Uterus (tissue), 2 donors: ENCODE measurements around the gene NCOR1.

Experiments
- CTCF ChIP-seq, 4 experiments: fragments of 200-600 bp in 2 of 4; fragments of 450-650 bp in 2 of 4; sonication (generic) in 2 of 4; IDR thresholded peaks; one replicate each; pipeline ENCODE4 v1.5.1; 2016 to 2019; ENCODE audit warnings: antibody characterized with exemption in 4 of 4, mild to moderate bottlenecking in 2 of 4, moderate library complexity in 1 of 4
- POLR2A ChIP-seq, 2 donors: fragments of 450-650 bp; IDR thresholded peaks; one replicate each; pipeline ENCODE4 v1.6.1; 2016; ENCODE audit warnings: antibody characterized with exemption in 2 of 2, mild to moderate bottlenecking in 1 of 2, moderate library complexity in 1 of 2

- TF ChIP-seq CTCF (IDR thresholded peaks at IDR 0.05) (no peak), POLR2A (IDR thresholded peaks at IDR 0.05) (no peak)
Observed at GRCh38 chr17:16007439-16007838, 207.9 kb downstream of the NCOR1 start.
